Neural cell (in vitro differentiated cells): ENCODE measurements around the gene RWDD4. TPM values are rescaled to one million over a fixed set of nuclear protein-coding genes. Genes with fewer than 3 reads are reported as not detected.

Source experiments
- H2AFZ ChIP-seq: fragments of 200-600, 300-800 bp; sonication (generic), shearing (Covaris generic); 2 replicates; pipeline ENCODE4 v1.6.0; 2014; ENCODE audit warnings: low read depth, mild to moderate bottlenecking, antibody characterized with exemption, low read length, moderate library complexity
- H3F3A ChIP-seq: fragments of 200-600 bp; shearing (Covaris generic); 2 replicates; pipeline ENCODE4 v1.6.1; 2016; ENCODE audit warnings: mild to moderate bottlenecking, moderate library complexity, mixed read lengths, antibody characterized with exemption, low read length; ENCODE audit not compliant: insufficient read depth, poor library complexity, severe bottlenecking
- H3K27ac ChIP-seq: fragments of 200-600, 300-800 bp; sonication (generic), shearing (Covaris generic); 2 replicates; pipeline ENCODE4 v1.5.1; 2014; ENCODE audit warnings: mild to moderate bottlenecking, low read length, moderate library complexity
- H3K27me3 ChIP-seq: fragments of 300-800, 200-600 bp; sonication (generic), shearing (Covaris generic); 2 replicates; pipeline ENCODE4 v1.6.0; 2014; ENCODE audit warnings: mild to moderate bottlenecking, low read depth, low read length, moderate library complexity; ENCODE audit not compliant: insufficient read depth
- H3K36me3 ChIP-seq: fragments of 300-800, 200-600 bp; sonication (generic), shearing (Covaris generic); 2 replicates; pipeline ENCODE4 v1.5.1; 2014; ENCODE audit warnings: mild to moderate bottlenecking, antibody characterized with exemption, low read length, moderate library complexity; ENCODE audit not compliant: insufficient read depth
- H3K4me2 ChIP-seq: fragments of 300-800, 200-600 bp; sonication (generic), shearing (Covaris generic); 2 replicates; pipeline ENCODE4 v1.6.0; 2014; ENCODE audit warnings: mild to moderate bottlenecking, low read length
- H3K4me3 ChIP-seq: fragments of 300-800, 200-600 bp; sonication (generic), shearing (Covaris generic); 2 replicates; pipeline ENCODE4 v1.5.1; 2014; ENCODE audit warnings: mild to moderate bottlenecking, low read length, moderate library complexity
- H3K79me2 ChIP-seq: fragments of 200-600 bp; shearing (Covaris generic); replicated peaks from 2 replicates; pipeline ENCODE4 v1.6.0; 2014; ENCODE audit warnings: mild to moderate bottlenecking, low read length, moderate library complexity; ENCODE audit not compliant: insufficient read depth
- H3K9ac ChIP-seq: fragments of 300-800, 200-600 bp; sonication (generic), shearing (Covaris generic); 2 replicates; pipeline ENCODE4 v1.6.1; 2016; ENCODE audit warnings: mild to moderate bottlenecking, low read length, mixed read lengths
- H3K9me2 ChIP-seq: fragments of 200-600 bp; shearing (Covaris generic); 2 replicates; pipeline ENCODE4 v1.6.1; 2016; ENCODE audit warnings: mild to moderate bottlenecking, low read length, mixed read lengths; ENCODE audit not compliant: insufficient read depth
- H3K9me3 ChIP-seq: fragments of 200-600, 300-800 bp; sonication (generic), shearing (Covaris generic); 2 replicates; pipeline ENCODE4 v1.6.1; 2016; ENCODE audit warnings: mild to moderate bottlenecking, mixed run types, low read length, moderate library complexity, mixed read lengths
- H4K20me1 ChIP-seq: fragments of 200-600 bp; shearing (Covaris generic); 2 replicates; pipeline ENCODE4 v1.6.1; 2016; ENCODE audit warnings: mild to moderate bottlenecking, mixed run types; ENCODE audit not compliant: insufficient read depth
- CTCF ChIP-seq: fragments of 450-650 bp; IDR thresholded peaks from 2 replicates; pipeline ENCODE4 v1.5.1; 2014; ENCODE audit warnings: antibody characterized with exemption, mild to moderate bottlenecking, moderate library complexity; ENCODE audit not compliant: poor library complexity, severe bottlenecking
- EP300 ChIP-seq: fragments of 450-650 bp; conservative IDR thresholded peaks from 2 replicates; pipeline ENCODE4 v1.6.1; 2014; ENCODE audit warnings: antibody characterized with exemption, mild to moderate bottlenecking, moderate library complexity; ENCODE audit not compliant: poor library complexity, severe bottlenecking
- EZH2 ChIP-seq: fragments of 200-600, 300-800 bp; shearing (Covaris generic), sonication (generic); IDR thresholded peaks from 2 replicates; pipeline ENCODE4 v1.6.1; 2014; ENCODE audit warnings: antibody characterized with exemption, low read length, borderline replicate concordance, mild to moderate bottlenecking; ENCODE audit not compliant: insufficient read depth, poor library complexity, severe bottlenecking
- MXI1 ChIP-seq: fragments of 450-650 bp; conservative IDR thresholded peaks from 2 replicates; pipeline ENCODE4 v1.6.1; 2014; ENCODE audit warnings: antibody characterized with exemption, mild to moderate bottlenecking; ENCODE audit not compliant: poor library complexity, severe bottlenecking
- POLR2AphosphoS5 ChIP-seq: IDR thresholded peaks from 2 replicates; pipeline ENCODE4 v1.6.1; 2012
- RAD21 ChIP-seq: fragments of 450-650 bp; conservative IDR thresholded peaks from 2 replicates; pipeline ENCODE4 v1.6.1; 2014; ENCODE audit warnings: antibody characterized with exemption, mild to moderate bottlenecking, moderate library complexity
- REST ChIP-seq: IDR thresholded peaks from 2 replicates; pipeline ENCODE4 v1.6.1; 2012; ENCODE audit warnings: borderline replicate concordance
- SMC3 ChIP-seq: fragments of 450-650 bp; conservative IDR thresholded peaks from 2 replicates; pipeline ENCODE4 v1.6.1; 2014; ENCODE audit warnings: antibody characterized with exemption, mild to moderate bottlenecking, moderate library complexity; ENCODE audit not compliant: poor library complexity
- TAF1 ChIP-seq: IDR thresholded peaks from 2 replicates; pipeline ENCODE4 v1.6.1; 2012; ENCODE audit warnings: low read depth
- polyA plus RNA-seq: library from polyadenylated mRNA; depleted of rRNA; stranded (reverse); fragments of >200 nt; gene quantifications from 2 replicates; pipeline ENCODE4 v1.2.3, GENCODE V29; 2014

RWDD4 gene
- polyA plus RNA-seq, 1 donor from 2014 or later, result 68.2 TPM

GRCh38 chr4:183658362-183659028 is 490 bp downstream of the RWDD4 start:
- H3K79me2 ChIP-seq, result peaks cover 51% of the 10 kb centered on the region
- H3K9me3 ChIP-seq, result no peaks in the 10 kb centered on the region
- H3K9me2 ChIP-seq, result no peaks in the 10 kb centered on the region
- H3K9ac ChIP-seq, result peak overlapping the region; percentile 91
- peak overlapping the region; percentile 80 for H3K4me2 ChIP-seq
- no peaks in the 10 kb centered on the region for H3F3A ChIP-seq
- peak overlapping the region; percentile 75 for H3K4me3 ChIP-seq
- no peak for TF ChIP-seq TAF1
- no peak for TF ChIP-seq CTCF
- peak; percentile 75 for TF ChIP-seq MXI1
- TF ChIP-seq EZH2, result no peak
- no peak for TF ChIP-seq REST
- TF ChIP-seq EP300, result no peak
- TF ChIP-seq RAD21, result no peak
- TF ChIP-seq SMC3, result no peak
- no peaks in the 10 kb centered on the region for H3K27me3 ChIP-seq
- no peak overlapping the region for H2AFZ ChIP-seq
- H4K20me1 ChIP-seq, result no peaks in the 10 kb centered on the region
- no peaks in the 10 kb centered on the region for H3K36me3 ChIP-seq
- peak overlapping the region; percentile 9 for H3K27ac ChIP-seq

GRCh38 chr4:183657564-183657963 is 1.4 kb downstream of the RWDD4 start:
- no peak overlapping the region for H3K9ac ChIP-seq
- no peaks in the 10 kb centered on the region for H4K20me1 ChIP-seq
- H3K27me3 ChIP-seq, result no peaks in the 10 kb centered on the region
- no peaks in the 10 kb centered on the region for H3K36me3 ChIP-seq
- H3K9me3 ChIP-seq, result no peaks in the 10 kb centered on the region
- H3K9me2 ChIP-seq, result no peaks in the 10 kb centered on the region
- H2AFZ ChIP-seq, result no peak overlapping the region
- H3K4me2 ChIP-seq, result peak overlapping the region; percentile 80
- H3K79me2 ChIP-seq, result peaks cover 46% of the 10 kb centered on the region
- H3K4me3 ChIP-seq, result peak overlapping the region; percentile 75
- H3K27ac ChIP-seq, result no peak overlapping the region
- TF ChIP-seq REST (no peak), EP300 (no peak), TAF1 (no peak), RAD21 (no peak), SMC3 (no peak), EZH2 (no peak), POLR2AphosphoS5 (no peak), CTCF (no peak), MXI1 (no peak)
- no peaks in the 10 kb centered on the region for H3F3A ChIP-seq
